Activated naive CD4-positive, alpha-beta T cell treated with anti-CD3 and anti-CD28 coated beads, Interleukin-2, amount 50 U/mL, for 72 hours (primary cell): ENCODE data around the gene SLC1A2. TPM values are rescaled to one million over a fixed set of nuclear protein-coding genes. Genes with fewer than 3 reads are reported as not detected.

Experiments used
- ATAC-seq, 2 donors: fragments of 150-1000 bp; cut with Tn5 transposase; 2 replicates each; pipeline ENCODE4 v1.10.0; 2021; ENCODE audit warnings: mild to moderate bottlenecking in 2 of 2, moderate library complexity in 2 of 2
- DNase-seq, 2 donors: peaks; one replicate each; pipeline ENCODE4 v3.0.0; 2021 to 2022; ENCODE audit warnings: low spot score in 2 of 2
- H3K27ac Mint-ChIP-seq, 2 donors: one replicate each; pipeline ENCODE4 v1.8.0; 2022; ENCODE audit warnings: mild to moderate bottlenecking in 2 of 2, mixed read lengths in 2 of 2
- H3K36me3 Mint-ChIP-seq, 2 donors: one replicate each; pipeline ENCODE4 v1.8.0; 2022; ENCODE audit warnings: mixed read lengths in 2 of 2
- H3K9me3 Mint-ChIP-seq, 2 donors: one replicate each; pipeline ENCODE4 v1.8.0; 2022; ENCODE audit warnings: mixed read lengths in 2 of 2
- total RNA-seq, 2 donors: library from RNA; stranded (reverse); gene quantifications; one replicate each; pipeline ENCODE4 v1.2.3, GENCODE V29; 2022

SLC1A2 gene
- total RNA-seq, 2 donors from 2014 or later = 0.14 TPM; not detected in 1

DNA sequence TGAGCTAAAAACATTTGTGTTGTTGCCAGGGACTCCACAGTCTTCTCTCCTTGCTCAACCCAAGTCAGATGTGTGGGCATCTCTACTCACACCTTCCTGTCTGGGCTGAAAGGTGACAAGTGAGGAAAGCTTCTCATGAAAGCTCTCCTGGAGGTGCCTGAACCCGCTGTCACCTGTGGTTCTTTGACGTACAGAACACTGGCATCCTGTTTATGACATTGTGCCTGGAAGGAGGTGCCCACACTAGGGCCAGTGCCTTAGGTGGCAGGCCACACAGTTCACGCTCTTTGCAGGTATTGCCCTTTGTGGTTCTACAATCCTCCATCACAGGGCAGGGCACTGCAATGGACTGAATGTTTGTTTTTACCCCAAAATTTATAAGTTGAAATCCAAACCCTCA lies 171.9 kb downstream of the SLC1A2 start:
- DNase-seq (peak in 1 of 2 donors; percentile 68), ATAC-seq (peak; percentile 63 to 88)
- Mint-ChIP-seq H3K36me3 (peaks cover 0 to 8% of the 10 kb centered on the region in 2 donors), H3K27ac (peak overlapping the region in 1 of 2 donors; percentile 84), H3K9me3 (peaks cover 0 to 13% of the 10 kb centered on the region in 2 donors)

DNA sequence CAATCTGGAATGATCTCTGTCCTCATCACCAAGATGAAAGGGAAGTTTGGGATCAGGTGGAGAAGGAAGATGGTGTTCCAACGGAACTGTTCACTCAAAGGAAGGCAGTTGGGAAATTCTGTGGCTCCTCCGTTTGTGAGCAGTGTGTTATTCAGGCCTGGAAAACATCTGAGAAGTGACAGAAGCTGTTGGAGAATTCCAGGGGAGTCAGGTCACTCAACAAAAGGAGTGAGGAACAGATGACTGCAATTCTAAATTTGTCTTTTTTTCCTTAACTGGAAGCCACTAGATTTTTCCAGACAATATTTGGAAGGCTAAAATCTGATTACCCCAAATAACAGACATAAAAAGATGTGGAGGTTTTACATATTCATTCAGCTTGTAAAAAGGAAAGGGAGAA lies 172.6 kb downstream of the SLC1A2 start:
- Mint-ChIP-seq H3K9me3 (peaks cover 0 to 13% of the 10 kb centered on the region in 2 donors), H3K27ac (no peak overlapping the region), H3K36me3 (peaks cover 0 to 8% of the 10 kb centered on the region in 2 donors)
- ATAC-seq (no peak), DNase-seq (no peak)

DNA sequence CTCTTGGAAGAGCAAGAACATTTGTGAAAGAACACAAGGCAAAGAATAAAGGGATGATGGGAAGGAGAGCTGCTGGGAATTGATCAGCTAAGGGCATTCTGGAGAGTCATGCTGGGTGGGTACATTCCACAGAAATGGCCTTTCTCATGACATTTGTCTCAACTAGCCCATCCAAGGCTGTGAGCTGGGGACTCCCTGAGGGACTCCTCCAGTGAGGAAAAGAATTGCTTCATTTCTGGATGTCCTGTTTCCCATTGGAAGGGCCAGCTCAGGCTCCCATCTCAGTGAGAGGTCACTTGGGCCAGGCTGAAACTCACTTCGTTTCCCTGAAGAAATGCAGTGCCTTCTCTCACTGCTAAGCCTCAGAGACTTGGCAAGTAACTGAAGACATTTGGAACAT lies 173.6 kb downstream of the SLC1A2 start:
- DNase-seq = no peak
- Mint-ChIP-seq H3K27ac (no peak overlapping the region), H3K9me3 (peaks cover 0 to 13% of the 10 kb centered on the region in 2 donors), H3K36me3 (peaks cover 0 to 8% of the 10 kb centered on the region in 2 donors)
- no peak for ATAC-seq

DNA sequence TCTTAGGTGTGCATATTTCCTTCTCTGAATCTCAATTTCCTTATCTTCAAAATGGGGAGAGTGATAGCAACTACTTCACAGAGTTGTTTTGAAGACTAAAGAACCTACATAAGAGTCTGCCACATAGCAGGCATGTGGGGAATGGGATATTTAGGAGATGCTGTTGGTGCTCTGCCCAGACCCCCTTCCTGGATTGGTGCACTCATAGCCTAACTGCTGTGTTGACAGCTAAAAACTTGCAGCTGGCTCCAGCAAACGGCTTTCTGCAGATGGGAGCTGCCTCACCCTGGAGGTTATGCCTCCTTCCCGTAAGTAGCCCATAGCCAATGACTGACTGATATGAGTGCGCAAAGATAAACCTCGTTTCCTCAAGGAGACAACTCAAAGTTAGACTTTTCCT lies 174.3 kb downstream of the SLC1A2 start:
- peaks cover 0 to 16% of the 10 kb centered on the region in 2 donors for H3K9me3 Mint-ChIP-seq

DNA sequence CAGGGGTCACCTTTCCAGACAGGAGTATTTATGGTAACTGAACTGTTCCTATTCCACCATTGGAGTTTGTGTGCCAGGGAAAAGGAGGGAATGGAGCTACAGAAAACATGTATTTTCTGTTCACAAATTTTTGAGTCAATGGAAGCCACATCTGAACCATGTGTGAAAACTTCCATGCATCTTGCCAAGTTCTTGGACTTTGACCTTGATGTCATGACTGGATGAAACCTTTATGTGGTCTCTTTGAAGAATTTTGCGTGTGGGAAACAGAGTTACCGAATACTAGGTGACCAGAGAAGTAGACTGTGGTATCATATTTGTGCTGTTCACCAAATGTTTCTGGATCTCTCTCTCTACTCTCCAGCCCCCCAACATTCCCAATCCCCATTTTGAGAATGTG lies 175.6 kb downstream of the SLC1A2 start:
- Mint-ChIP-seq H3K9me3 (peaks cover 0 to 9% of the 10 kb centered on the region in 2 donors), H3K36me3 (peaks cover 0 to 8% of the 10 kb centered on the region in 2 donors), H3K27ac (no peak overlapping the region)
- ATAC-seq (no peak), DNase-seq (no peak)

More for the DNA sequence above, 174.3 kb downstream of the SLC1A2 start:
- DNase-seq (no peak), ATAC-seq (no peak)
- Mint-ChIP-seq H3K36me3 (peaks cover 0 to 8% of the 10 kb centered on the region in 2 donors), H3K27ac (no peak overlapping the region)

DNA sequence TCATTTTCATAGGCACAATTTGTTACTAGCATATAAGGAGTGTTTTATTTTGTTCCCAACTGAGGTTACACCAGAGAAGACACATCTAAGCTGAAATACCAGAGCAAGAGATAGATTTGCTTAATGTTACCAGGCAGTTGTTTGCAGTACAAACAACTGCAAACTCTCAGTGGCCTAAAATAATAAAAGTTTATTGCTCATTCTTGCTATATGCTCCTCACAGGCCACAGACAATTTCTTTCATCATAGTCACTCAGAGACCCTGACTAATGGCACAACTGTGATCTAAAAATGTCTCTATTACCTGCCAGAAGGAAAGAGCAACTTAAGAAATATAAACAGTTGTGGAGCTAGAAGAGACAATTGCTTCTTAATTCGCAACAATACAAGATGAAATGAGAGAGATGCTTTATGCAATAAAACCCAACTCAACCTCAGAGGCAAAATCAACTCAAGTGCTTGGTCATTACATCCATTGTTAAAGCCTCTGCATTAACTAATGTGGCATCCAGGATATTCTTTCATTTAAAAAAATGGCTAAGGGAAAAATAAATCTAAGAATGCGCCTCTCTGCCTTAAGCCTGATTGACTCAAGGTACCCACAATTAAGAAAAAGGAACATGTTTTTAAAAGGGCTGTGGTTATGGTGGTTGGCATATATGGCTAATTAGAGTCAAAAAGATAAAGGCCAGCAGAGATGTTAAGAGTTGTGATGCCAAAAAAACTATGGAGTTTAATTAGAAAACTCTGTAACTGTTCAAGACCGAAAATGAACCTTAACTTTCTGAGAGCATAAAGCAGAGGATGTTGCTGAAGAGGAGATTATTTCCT lies 176.7 kb downstream of the SLC1A2 start:
- H3K27ac Mint-ChIP-seq = peak overlapping the region; percentile 16 to 22
- ATAC-seq = peak; percentile 36 to 66
- peaks cover 0 to 13% of the 10 kb centered on the region in 2 donors for H3K36me3 Mint-ChIP-seq
- peaks cover 0 to 9% of the 10 kb centered on the region in 2 donors for H3K9me3 Mint-ChIP-seq
- no peak for DNase-seq

DNA sequence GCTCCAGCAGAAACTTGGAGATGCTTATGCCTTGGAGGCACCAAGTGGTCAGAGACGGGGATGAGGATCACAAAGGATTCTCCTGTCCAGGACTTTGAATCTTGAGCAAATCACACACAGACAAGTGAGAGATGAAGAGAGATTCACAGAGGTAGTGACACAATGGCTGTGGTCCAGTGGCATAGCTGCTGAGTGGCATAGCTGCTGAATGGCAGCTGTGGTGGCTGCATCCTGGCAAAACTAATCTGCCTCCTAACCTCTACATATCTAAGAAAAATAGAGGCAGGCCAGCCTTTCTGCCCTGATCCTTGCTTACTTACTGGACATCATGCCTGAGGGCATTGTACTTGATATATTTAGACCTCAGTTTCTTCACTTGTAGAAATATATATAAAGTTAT lies 177.8 kb downstream of the SLC1A2 start:
- Mint-ChIP-seq H3K27ac (no peak overlapping the region), H3K36me3 (peaks cover 0 to 13% of the 10 kb centered on the region in 2 donors), H3K9me3 (peaks cover 0 to 9% of the 10 kb centered on the region in 2 donors)
- ATAC-seq = no peak
- no peak for DNase-seq

DNA sequence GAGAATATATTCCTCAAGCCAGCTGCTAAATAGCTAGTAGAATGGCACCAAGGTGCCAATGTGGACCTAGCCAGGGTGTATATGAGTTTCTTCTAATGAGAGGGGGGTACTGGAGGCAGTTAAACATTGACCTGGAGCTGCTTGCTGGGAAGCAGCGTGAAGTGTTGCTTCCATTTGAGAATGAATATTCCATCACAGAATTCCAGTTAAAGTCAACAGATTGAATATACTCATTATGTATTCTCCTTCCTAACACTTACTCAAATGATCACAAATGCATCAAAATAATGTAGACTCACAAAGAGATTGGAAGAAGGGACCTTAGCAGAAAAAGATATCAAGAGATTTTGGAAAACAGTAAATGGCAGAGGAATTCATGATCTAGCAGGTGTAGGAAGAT lies 178.3 kb downstream of the SLC1A2 start:
- Mint-ChIP-seq H3K9me3 (peaks cover 0 to 9% of the 10 kb centered on the region in 2 donors), H3K36me3 (peaks cover 0 to 13% of the 10 kb centered on the region in 2 donors), H3K27ac (no peak overlapping the region)
- DNase-seq (no peak), ATAC-seq (no peak)

DNA sequence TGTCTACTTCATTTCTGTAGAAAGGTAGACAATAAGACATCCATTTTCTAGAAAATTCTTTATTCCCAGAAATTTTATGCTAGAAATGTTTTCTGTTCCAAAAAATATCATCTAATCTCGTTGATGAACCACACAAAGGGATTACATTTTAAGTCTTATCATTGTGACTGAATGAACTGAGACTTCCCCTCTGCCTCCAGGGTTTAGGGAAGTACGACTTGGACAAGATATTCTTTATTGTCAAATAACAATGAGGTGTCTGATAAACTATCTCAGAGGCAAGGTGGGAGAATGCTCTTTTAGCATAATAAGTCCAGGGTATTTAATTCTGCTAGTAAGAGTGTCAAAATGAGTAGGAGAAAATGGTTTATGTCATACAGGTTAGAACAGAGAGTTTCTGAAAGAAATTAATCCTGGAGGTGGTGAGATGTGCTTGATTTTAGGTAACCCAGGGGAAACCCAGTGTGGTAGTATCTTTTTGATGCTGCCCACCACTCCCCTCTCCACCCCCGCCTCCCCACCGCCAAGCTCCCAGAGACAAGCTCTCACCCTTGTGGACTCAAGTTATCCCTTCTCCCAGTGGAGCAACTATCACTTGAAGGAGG lies 179.8 kb downstream of the SLC1A2 start:
- H3K27ac Mint-ChIP-seq = no peak overlapping the region
- no peak for DNase-seq
- ATAC-seq = peak in 1 of 2 donors; percentile 11
- H3K36me3 Mint-ChIP-seq = peaks cover 6 to 17% of the 10 kb centered on the region in 2 donors
- H3K9me3 Mint-ChIP-seq = peaks cover under 1 to 15% of the 10 kb centered on the region in 2 donors

DNA sequence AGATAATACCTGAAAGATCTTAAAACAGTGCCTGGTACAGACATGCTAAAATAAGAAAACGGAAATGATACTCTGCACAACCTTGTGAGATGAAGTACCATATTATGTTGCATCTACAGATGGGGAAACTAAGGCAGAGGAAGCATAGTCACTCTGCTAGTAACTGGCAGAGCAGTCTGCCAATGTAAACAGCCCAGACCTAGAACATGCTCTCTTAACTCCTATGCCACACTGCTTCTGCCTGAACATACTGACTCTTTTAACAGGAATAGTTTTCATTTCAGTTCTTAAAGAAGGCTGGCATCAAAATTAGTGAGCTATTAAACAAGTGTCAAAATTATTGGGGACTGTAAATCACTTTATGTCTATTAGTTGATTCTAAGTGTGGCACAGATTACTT lies 180.5 kb downstream of the SLC1A2 start:
- H3K9me3 Mint-ChIP-seq = peaks cover 7 to 14% of the 10 kb centered on the region in 2 donors
- H3K27ac Mint-ChIP-seq = no peak overlapping the region
- DNase-seq = no peak
- ATAC-seq = no peak
- H3K36me3 Mint-ChIP-seq = peaks cover 13 to 19% of the 10 kb centered on the region in 2 donors

DNA sequence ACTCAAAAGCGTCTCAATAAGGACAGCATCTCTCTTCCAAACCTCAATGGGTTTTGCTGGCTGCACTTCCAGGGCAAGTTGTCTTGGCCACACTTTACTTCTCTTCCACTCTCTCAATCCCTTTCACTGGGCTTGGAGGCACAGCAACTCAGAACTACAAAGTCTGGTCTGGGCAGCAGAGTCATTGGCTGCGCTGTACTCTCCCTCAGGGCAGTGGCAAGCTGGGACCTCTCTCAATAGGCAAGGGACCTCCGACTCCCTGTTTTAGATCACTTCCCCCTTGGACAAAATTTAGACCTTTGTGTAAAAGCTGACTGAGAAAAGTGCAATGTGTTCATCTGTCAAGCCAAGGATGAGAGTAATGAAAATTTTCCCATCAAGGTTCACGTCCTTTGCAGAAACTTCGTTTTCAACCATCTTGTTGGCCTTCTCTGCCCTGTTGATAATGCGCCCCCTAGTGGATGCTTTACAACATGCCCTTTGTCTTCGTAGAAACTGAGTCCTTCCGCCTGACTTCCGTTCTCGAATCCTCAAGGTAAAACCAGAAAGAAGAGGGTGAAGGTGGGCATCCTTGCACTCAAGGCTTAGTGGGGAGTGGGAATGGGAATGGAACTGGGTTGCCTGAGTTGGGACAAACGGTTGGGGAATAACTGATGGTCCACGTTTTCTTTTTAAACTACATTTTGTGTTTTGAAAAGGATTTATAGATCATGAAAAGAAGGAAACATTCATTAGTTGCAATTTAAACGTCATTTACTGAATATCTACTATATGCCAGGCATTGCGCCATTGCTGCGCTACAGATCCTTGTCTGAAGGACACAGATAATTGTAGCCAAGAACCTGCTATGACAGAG lies 181.3 kb downstream of the SLC1A2 start:
- no peak for ATAC-seq
- H3K36me3 Mint-ChIP-seq = peaks cover 19 to 27% of the 10 kb centered on the region in 2 donors
- peak in 1 of 2 donors; percentile 69 for DNase-seq
- peaks cover 9 to 16% of the 10 kb centered on the region in 2 donors for H3K9me3 Mint-ChIP-seq
- H3K27ac Mint-ChIP-seq = peak overlapping the region in 1 of 2 donors; percentile 17

DNA sequence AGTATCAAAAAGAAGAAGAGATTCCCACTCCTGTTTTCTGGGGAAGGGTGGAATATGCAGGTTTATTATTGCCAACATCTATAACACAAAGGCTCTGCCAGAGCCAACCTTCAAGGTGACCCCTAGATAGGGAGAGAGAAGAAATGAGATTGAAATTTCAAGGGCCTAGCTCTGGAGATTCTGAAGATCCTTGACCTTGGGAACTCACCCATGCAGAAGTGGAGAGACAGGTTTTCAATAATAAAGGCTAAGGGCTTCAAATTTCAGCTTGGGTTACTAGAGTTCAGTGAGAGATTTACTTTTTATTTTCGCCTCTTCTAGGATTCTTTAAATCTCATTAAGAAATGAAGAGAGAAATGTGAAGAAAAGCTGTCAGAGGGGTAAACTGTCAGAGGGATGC lies 182.0 kb downstream of the SLC1A2 start:
- peaks cover 26 to 34% of the 10 kb centered on the region in 2 donors for H3K36me3 Mint-ChIP-seq
- peaks cover 9 to 20% of the 10 kb centered on the region in 2 donors for H3K9me3 Mint-ChIP-seq
- H3K27ac Mint-ChIP-seq = no peak overlapping the region
- DNase-seq (no peak), ATAC-seq (no peak)

DNA sequence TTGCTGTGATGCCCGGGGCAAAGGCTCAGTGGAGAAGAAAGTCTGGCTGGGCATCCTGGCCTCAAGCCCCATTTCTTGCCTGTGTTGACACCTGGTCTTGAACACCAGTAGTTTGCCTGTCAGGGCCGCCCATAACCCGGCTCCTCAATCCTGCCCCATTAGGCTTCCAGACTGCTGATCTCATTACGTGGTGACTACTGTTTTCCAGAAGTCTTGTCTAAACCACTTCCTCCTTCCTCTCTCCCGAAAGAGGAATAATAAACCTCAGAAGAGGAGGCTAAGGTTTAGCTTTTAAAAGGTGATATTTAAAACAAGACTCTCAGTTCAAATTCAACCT lies 182.7 kb downstream of the SLC1A2 start:
- H3K27ac Mint-ChIP-seq = peak overlapping the region; percentile 70 to 80

DNA sequence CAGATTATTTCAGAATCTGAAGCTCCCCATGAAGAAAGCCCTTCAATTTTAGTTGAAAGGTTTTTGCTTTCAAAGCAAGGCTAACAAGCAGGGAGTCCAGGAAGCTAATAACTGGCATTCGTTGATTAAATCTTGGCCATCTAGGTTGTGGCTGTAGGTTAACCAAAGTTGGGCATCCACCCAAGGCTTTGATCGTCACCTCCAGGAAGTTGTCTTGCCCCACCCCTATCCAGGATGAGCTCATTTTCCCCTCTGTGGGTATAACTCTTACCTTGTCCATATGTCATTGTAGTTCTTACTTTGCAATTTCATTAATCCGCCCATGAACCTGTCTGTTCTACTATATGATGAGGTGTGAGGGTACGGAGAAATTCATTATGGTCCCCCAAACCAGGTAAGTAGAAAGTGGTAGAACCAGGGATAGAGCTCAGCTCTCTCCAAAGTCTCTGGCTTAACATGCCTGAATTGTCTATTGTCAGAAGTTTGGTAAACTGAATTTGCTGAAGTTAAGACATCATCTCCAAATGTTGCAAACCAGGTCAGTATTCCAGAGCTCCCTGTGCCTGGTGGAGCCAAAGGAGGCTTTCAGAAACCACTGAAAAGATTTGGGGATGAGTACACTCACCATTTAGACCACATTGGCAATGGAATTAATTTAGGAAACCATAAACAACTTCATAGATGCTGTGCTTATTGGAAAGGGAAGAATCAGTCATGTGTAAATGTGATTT lies 183.3 kb downstream of the SLC1A2 start:
- Mint-ChIP-seq H3K9me3 (peaks cover 10 to 22% of the 10 kb centered on the region in 2 donors), H3K36me3 (peaks cover 39 to 47% of the 10 kb centered on the region in 2 donors), H3K27ac (peak overlapping the region; percentile 40 to 70)
- DNase-seq = peak; percentile 33 to 66
- ATAC-seq = peak; percentile 68 to 91

More for the DNA sequence above, 182.7 kb downstream of the SLC1A2 start:
- DNase-seq (no peak), ATAC-seq (peak in 1 of 2 donors; percentile 23)
- Mint-ChIP-seq H3K36me3 (peaks cover 33 to 42% of the 10 kb centered on the region in 2 donors), H3K9me3 (peaks cover 9 to 20% of the 10 kb centered on the region in 2 donors)

DNA sequence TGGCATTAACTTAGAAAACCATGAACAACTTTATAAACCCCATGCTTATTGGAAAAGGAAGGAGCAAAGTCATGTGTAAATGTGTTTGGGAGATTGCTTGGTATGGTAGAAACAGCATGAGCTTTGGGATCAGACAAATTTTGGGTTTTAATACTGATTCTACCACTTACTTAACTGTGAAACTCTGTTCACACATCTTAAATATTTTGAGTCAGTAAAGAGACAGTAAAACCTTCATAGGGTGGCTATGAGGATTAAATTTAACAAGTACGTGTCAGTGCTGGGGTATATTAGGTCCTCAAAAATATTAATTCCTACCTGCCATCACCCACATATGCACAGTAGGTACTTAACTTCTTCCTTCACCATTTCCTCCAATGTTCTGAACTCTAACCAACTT lies 183.9 kb downstream of the SLC1A2 start:
- ATAC-seq = peak in 1 of 2 donors; percentile 13
- peaks cover 45 to 53% of the 10 kb centered on the region in 2 donors for H3K36me3 Mint-ChIP-seq
- no peak for DNase-seq
- peaks cover 16 to 24% of the 10 kb centered on the region in 2 donors for H3K9me3 Mint-ChIP-seq
- H3K27ac Mint-ChIP-seq = peak overlapping the region; percentile 40 to 70

DNA sequence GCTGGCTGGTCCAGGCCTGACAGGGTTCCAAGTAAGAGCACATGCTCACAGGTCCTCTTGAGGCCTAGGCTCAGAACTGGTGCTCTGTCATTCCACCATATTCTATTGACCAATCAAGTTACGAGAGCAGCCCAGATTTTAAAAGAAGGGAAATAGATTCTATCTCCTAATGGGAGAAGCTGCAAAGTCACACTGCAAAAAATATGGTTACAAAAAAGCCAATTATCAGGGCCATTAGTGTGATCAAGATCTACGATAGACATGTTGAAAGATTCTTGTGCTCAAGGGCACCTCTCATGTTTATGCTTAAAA lies 184.2 kb downstream of the SLC1A2 start:
- H3K9me3 Mint-ChIP-seq = peaks cover 16 to 22% of the 10 kb centered on the region in 2 donors
- peak overlapping the region in 1 of 2 donors; percentile 70 for H3K27ac Mint-ChIP-seq
- peaks cover 48 to 57% of the 10 kb centered on the region in 2 donors for H3K36me3 Mint-ChIP-seq
- DNase-seq = no peak
- ATAC-seq = no peak
